ENCODE data around the gene PCDHA1.
"Not testable (repeated sequence)": the region's sequence is repeated elsewhere in the genome, so short reads cannot be mapped to it uniquely, and the experiment has no call there.

Gene PCDHA1

DNA sequence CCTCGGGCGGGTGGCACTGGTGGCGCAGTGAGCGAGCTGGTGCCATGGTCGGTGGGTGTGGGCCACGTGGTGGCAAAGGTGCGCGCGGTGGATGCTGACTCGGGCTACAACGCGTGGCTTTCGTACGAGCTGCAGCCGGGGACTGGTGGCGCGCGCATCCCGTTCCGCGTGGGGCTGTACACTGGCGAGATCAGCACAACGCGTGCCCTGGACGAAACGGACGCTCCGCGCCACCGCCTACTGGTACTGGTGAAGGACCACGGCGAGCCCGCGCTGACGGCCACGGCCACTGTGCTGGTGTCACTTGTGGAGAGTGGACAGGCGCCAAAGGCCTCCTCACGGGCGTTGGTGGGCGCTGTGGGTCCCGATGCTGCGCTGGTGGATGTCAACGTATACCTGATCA is 22.9 kb downstream of the PCDHA1 start:
- no peak for ATAC-seq

DNA sequence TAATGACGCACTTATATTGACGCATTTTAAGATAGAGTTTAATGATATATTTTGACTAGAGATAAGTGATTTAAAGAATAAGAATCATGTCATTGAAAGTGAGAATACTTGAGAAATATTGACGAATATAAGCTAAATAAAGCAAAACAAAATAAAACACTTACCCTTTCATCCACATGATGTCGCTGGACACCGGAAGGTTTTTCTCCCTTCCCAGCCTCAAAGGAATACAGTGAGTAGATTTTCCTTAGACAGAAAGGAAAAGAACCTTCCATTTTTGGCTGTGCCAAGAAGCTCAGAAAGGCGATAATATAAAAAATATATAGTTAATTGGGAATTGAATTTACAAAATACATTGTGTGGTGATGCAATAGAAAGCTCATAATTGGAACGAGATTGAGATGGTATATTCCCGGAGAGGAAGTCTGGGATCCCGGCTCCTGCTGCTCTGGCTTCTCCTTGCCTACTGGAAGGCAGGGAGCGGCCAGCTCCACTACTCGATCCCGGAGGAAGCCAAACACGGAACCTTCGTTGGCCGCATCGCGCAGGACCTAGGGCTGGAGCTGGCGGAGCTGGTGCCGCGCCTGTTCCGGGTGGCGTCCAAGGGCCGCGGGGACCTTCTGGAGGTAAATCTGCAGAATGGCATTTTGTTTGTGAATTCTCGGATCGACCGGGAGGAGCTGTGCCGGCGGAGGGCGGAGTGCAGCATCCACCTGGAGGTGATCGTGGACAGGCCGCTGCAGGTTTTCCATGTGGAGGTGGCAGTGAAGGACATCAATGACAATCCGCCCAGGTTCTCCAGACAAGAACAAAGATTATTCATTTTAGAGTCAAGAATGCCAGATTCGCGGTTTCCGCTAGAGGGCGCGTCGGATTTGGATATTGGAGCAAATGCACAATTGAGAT is 35.7 kb downstream of the PCDHA1 start, which contains the start of gene PCDHA5:
TSS of gene PCDHA5 (plus strand) at position 239 of the 906 bp plus-strand sequence.
- no peak for ATAC-seq

DNA sequence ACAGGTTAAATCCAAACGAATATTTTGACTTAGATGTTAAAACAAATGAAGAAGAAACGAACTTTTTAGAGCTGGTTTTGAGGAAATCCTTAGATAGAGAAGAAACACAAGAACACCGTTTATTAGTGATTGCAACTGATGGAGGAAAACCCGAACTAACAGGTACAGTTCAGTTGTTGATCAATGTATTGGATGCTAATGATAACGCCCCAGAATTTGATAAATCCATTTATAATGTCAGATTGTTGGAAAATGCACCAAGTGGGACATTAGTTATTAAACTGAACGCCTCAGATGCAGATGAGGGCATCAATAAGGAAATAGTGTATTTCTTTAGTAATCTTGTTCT is 36.3 kb downstream of the PCDHA1 start:
- no peak for ATAC-seq

DNA sequence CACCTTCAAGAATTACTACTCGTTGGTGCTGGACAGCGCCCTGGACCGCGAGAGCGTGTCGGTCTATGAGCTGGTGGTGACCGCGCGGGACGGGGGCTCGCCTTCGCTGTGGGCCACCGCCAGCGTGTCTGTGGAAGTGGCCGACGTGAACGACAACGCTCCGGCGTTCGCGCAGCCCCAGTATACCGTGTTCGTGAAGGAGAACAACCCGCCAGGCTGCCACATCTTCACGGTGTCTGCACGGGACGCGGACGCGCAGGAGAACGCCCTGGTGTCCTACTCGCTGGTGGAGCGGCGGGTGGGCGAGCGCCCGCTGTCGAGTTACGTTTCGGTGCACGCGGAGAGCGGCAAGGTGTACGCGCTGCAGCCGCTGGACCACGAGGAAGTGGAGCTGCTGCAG is 37.0 kb downstream of the PCDHA1 start:
- ATAC-seq: not testable (repeated sequence)

DNA sequence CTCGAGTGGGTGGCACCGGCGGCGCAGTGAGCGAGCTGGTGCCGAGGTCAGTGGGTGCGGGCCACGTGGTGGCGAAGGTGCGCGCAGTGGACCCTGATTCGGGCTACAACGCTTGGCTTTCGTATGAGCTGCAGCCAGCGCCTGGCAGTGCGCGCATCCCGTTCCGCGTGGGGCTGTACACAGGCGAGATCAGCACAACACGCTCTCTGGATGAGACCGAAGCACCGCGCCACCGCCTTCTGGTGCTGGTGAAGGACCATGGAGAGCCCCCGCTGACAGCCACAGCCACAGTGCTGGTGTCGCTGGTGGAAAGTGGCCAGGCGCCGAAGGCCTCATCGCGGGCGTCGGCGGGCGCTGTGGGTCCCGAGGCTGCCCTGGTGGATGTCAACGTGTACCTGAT is 37.5 kb downstream of the PCDHA1 start:
- no peak for ATAC-seq

DNA sequence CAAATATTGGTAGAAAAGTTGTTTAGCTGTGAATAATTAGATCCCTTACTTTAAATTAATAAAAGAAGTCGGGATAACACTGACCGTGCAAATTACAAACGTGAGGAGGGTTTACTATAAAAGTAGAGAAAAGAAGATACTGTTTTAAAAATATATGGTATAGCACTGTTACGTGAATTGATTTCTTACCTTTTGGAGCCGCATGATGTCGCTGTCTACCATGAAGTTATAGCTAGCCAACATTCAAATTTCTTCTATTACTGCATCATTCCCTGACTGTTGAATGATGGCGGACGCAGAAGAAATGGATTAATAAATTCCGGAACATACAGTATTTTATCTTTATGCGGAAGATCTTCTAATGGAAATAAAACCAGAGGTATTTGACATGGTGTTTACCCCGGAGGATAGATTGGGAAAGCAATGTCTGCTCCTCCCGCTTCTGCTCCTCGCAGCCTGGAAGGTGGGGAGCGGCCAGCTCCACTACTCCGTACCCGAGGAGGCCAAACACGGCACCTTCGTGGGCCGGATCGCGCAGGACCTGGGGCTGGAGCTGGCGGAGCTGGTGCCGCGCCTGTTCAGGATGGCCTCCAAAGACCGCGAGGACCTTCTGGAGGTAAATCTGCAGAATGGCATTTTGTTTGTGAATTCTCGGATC is 41.9 kb downstream of the PCDHA1 start, which contains the start of gene PCDHA6:
TSS of gene PCDHA6 (plus strand) at position 257 of the 658 bp plus-strand sequence. CDS start at position 389, 132 bp downstream.
- no peak for ATAC-seq

DNA sequence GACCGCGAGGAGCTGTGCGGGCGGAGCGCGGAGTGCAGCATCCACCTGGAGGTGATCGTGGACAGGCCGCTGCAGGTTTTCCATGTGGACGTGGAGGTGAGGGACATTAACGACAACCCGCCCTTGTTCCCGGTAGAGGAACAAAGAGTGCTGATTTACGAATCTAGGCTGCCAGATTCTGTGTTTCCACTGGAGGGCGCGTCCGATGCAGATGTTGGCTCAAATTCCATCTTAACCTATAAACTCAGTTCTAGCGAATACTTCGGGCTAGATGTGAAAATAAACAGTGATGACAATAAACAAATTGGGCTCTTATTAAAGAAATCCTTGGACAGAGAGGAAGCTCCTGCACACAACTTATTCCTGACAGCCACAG is 42.4 kb downstream of the PCDHA1 start:
- no peak for ATAC-seq

DNA sequence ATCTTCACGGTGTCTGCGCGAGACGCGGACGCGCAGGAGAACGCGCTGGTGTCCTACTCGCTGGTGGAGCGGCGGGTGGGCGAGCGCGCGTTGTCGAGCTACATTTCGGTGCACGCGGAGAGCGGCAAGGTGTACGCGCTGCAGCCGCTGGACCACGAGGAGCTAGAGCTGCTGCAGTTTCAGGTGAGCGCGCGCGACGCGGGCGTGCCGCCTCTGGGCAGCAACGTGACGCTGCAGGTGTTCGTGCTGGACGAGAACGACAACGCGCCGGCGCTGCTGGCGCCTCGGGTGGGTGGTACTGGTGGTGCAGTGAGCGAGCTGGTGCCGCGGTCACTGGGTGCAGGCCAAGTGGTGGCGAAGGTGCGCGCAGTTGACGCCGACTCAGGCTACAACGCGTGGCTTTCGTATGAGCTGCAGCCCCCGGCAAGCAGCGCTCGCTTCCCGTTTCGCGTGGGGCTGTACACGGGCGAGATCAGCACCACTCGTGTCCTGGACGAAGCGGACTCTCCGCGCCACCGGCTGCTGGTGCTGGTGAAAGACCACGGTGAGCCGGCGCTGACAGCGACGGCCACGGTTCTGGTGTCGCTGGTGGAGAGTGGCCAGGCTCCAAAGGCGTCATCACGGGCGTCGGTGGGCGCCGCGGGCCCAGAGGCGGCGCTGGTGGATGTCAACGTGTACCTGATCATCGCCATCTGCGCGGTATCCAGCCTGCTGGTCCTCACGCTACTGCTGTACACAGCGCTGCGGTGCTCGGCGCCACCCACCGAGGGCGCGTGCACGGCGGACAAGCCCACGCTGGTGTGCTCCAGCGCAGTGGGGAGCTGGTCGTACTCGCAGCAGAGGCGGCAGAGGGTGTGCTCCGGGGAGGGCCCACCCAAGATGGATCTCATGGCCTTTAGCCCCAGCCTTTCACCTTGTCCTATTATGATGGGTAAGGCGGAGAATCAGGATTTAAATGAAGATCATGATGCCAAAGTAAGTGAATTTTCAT is 43.9 kb downstream of the PCDHA1 start:
- ATAC-seq: not testable (repeated sequence)

DNA sequence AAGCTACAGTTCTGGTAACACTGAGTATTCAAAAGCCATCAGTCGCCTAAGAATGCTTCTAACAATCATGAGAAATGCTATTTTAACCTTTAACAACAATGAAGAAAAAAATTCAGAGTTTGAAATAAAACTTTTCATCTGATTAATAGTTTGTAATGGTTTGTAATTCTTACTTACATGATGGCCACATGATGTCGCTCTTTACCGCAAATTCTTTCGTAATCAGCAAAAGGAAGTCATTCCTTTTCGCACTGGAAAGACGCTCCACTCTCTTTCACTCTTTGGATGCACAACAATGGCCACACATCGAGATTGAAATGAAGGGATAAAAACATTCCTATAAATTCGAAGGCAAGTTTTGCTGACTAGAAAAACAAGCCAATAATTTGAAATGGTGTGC is 48.1 kb downstream of the PCDHA1 start, which contains the start of gene PCDHA7:
TSS of gene PCDHA7 (plus strand) at position 277 of the 400 bp plus-strand sequence. CDS start at position 392, 115 bp downstream.
- ATAC-seq: no peak

DNA sequence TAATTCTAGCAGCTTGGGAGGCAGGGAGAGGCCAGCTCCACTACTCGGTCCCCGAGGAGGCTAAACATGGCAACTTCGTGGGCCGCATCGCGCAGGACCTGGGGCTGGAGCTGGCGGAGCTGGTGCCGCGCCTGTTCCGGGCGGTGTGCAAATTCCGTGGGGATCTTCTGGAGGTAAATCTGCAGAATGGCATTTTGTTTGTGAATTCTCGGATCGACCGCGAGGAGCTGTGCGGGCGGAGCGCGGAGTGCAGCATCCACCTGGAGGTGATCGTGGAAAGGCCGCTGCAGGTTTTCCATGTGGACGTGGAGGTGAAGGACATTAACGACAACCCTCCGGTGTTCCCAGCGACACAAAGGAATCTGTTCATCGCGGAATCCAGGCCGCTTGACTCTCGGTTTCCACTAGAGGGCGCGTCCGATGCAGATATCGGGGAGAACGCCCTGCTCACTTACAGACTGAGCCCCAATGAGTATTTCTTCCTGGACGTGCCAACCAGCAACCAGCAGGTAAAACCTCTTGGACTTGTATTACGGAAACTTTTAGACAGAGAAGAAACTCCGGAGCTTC is 48.6 kb downstream of the PCDHA1 start:
- not testable (repeated sequence) for ATAC-seq

DNA sequence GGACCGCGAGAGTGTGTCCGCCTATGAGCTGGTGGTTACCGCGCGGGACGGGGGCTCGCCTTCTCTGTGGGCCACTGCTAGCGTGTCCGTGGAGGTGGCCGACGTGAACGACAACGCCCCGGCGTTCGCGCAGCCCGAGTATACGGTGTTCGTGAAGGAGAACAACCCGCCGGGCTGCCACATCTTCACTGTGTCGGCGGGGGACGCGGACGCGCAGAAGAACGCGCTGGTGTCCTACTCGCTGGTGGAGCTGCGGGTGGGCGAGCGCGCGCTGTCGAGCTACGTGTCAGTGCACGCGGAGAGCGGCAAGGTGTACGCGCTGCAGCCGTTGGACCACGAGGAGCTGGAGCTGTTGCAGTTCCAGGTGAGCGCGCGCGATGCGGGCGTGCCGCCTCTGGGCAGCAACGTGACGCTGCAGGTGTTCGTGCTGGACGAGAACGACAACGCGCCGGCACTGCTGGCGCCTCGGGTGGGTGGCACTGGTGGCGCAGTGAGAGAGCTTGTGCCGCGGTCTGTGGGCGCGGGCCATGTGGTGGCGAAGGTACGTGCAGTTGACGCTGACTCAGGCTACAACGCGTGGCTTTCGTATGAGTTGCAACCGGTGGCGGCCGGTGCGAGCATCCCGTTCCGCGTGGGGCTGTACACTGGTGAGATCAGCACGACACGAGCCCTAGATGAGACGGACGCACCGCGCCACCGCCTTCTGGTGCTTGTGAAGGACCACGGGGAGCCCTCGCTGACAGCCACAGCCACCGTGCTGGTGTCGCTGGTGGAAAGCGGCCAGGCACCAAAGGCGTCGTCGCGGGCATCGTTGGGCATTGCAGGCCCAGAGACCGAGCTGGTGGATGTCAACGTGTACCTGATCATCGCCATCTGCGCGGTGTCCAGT is 49.9 kb downstream of the PCDHA1 start:
- ATAC-seq: no peak

DNA sequence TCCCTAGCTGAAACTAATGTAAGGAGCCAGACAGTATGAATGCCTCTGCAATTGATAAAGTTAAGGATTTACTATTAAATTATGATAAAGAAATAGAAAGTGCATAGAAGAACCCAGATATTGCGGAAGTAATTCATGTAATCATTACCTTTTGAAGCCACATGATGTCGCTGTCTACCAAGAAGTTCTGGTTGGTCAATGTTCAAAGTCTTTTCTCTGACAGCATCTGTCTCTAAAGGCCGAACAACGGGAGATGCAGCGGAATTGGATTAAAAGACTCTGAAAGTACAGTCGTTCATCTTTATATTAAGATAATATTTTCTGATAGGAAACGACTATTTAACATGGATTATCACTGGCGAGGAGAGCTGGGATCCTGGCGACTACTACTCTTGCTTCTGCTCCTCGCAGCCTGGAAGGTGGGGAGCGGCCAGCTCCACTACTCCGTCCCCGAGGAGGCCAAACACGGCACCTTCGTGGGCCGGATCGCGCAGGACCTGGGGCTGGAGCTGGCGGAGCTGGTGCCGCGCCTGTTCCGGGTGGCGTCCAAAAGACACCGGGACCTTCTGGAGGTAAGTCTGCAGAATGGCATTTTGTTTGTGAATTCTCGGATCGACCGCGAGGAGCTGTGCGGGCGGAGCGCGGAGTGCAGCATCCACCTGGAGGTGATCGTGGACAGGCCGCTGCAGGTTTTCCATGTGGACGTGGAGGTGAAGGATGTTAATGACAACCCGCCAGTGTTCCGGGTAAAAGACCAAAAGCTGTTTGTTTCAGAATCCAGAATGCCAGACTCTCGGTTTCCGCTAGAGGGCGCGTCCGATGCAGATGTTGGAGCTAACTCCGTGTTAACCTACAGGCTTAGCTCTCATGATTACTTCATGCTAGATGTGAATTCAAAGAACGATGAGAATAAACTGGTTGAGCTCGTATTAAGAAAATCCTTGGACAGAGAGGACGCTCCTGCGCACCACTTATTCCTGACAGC is 55.3 kb downstream of the PCDHA1 start, which contains the start of gene PCDHA8:
TSS of gene PCDHA8 (plus strand) at position 210 of the 985 bp plus-strand sequence. CDS start at position 345, 135 bp downstream.
- no peak for ATAC-seq

DNA sequence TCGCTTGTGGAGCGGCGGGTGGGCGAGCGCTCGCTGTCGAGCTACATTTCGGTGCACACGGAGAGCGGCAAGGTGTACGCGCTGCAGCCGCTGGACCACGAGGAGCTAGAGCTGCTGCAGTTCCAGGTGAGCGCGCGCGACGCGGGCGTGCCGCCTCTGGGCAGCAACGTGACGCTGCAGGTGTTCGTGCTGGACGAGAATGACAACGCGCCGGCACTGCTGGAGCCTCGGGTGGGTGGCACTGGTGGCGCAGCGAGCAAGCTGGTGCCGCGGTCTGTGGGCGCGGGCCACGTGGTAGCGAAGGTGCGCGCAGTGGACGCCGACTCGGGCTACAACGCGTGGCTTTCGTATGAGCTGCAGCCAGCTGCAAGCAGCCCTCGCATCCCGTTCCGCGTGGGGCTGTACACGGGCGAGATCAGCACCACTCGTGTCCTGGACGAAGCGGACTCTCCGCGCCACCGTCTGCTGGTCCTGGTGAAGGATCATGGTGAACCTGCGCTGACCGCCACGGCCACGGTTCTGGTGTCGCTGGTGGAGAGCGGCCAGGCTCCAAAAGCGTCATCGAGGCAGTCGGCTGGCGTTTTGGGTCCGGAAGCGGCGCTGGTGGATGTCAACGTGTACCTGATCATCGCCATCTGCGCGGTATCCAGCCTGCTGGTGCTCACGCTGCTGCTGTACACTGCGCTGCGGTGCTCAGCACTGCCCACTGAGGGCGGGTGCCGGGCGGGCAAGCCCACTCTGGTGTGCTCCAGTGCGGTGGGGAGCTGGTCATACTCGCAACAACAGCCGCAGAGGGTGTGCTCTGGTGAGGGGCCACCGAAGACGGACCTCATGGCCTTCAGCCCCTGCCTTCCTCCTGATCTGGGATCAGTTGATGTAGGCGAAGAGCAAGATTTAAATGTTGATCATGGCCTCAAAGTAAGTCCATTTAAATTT is 57.1 kb downstream of the PCDHA1 start:
- ATAC-seq: no peak

DNA sequence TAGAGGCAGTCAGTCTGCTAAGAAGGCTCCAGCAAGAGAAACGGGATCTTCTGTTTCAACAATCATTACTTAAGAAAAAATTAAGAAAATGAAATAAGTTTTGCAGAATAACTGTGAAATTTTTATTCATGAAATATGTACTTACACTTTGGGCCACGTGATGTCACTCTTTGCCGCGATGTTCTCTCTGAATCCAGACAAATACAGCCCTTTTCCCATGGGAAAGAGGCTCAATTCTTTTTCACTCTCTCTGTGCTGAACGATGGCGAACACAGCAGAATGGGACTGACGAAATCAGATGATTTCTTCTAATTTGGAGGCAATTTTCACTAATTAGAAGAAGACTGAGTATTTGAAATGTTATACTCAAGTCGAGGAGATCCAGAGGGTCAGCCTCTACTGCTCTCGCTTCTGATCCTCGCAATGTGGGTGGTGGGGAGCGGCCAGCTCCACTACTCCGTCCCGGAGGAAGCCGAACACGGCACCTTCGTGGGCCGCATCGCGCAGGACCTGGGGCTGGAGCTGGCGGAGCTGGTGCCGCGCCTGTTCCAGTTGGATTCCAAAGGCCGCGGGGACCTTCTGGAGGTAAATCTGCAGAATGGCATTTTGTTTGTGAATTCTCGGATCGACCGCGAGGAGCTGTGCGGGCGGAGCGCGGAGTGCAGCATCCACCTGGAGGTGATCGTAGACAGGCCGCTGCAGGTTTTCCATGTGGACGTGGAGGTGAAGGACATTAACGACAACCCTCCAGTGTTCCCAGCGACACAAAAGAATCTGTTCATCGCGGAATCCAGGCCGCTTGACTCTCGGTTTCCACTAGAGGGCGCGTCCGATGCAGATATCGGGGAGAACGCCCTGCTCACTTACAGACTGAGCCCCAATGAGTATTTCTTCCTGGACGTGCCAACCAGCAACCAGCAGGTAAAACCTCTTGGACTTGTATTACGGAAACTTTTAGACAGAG is 62.5 kb downstream of the PCDHA1 start, which contains the start of gene PCDHA9:
TSS of gene PCDHA9 (plus strand) at position 244 of the 964 bp plus-strand sequence. CDS start at position 358, 114 bp downstream.
- ATAC-seq: not testable (repeated sequence)

DNA sequence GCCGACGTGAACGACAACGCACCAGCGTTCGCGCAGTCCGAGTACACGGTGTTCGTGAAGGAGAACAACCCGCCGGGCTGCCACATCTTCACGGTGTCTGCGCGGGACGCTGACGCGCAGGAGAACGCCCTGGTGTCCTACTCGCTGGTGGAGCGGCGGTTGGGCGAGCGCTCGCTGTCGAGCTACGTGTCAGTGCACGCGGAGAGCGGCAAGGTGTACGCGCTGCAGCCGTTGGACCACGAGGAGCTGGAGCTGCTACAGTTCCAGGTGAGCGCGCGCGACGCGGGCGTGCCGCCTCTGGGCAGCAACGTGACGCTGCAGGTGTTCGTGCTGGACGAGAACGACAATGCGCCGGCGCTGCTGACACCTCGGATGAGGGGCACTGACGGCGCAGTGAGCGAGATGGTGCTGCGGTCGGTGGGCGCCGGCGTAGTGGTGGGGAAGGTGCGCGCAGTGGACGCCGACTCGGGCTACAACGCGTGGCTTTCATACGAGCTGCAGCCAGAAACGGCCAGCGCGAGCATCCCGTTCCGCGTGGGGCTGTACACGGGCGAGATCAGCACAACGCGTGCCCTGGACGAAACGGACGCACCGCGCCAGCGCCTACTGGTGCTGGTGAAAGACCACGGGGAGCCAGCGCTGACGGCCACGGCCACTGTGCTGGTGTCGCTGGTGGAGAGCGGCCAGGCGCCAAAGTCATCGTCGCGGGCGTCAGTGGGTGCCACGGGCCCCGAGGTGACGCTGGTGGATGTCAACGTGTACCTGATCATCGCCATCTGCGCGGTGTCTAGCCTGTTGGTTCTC is 64.1 kb downstream of the PCDHA1 start:
- ATAC-seq: not testable (repeated sequence)
